ENCODE results near the gene ANXA11. TPM values are rescaled to one million over a fixed set of nuclear protein-coding genes. Genes with fewer than 3 reads are reported as not detected.
"Not testable (repeated sequence)": the region's sequence is repeated elsewhere in the genome, so short reads cannot be mapped to it uniquely, and the experiment has no call there.

Gene ANXA11
- total RNA-seq, 2 experiments from 2014 or later, result 93.9 to 164 TPM

DNA sequence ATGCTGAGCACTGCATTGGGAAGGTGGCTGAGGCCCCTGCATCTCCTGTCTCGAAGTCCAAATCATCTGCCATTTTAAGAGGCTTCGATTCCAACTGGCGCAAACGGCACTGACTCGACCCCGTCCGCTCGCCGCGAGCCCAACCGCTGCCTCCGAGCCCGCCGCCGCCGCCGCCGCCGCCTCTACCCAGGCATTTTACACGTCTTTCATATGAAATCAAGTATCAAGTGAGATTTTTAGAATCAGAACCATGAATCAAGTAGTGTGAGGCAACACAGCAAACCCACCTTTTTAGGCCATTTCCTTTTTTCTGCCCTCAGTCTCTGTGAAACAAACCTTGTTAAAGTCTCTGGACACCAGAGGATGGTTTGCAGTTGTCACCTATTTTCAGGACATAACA is 42.3 kb upstream of the ANXA11 start:
- H2AFZ ChIP-seq (ENCODE audit: low read length); H3K9me3 ChIP-seq (ENCODE audit: low read length); POLR2A ChIA-PET; H3K36me3 ChIP-seq (ENCODE audit: insufficient read depth, low read length); DNase-seq (ENCODE audit: low spot score); H3K9me2 ChIP-seq (ENCODE audit: insufficient read depth, low read length); H3K27ac ChIP-seq (ENCODE audit: low read depth, low read length, poor library complexity, severe bottlenecking); H3K4me3 ChIP-seq (ENCODE audit: low read depth, low read length, poor library complexity, severe bottlenecking); BruUV-seq (replicated peaks); intact Hi-C loops (cut with micrococcal nuclease; ENCODE audit: unreplicated experiment); H3K4me1 ChIP-seq (ENCODE audit: insufficient read depth, low read length, poor library complexity, severe bottlenecking); CTCF ChIA-PET (ENCODE audit: unreplicated experiment); H3K4me2 ChIP-seq (ENCODE audit: low read length); H4K20me1 ChIP-seq (ENCODE audit: insufficient read depth, low read length); H3K79me2 ChIP-seq (ENCODE audit: insufficient read depth, low read depth, low read length): not testable (repeated sequence)

DNA sequence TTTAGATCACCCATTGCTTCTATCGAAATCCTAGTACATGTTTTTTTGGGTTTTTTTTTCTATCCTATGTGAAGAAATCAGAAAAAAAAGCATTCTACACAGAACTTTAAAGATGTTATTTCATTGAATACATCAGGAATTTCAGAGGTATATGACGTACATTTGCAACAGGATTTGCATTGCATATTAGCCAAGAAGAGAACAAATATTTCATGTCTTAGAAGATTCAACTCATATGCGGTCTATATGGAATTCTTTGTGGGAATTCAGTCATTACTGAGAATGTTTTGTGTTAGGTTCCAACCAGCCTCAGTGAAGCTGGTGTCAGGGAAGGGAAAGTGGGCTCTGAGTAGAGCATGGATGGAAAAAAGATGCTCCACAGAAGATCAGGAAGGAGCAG is 39.0 kb upstream of the ANXA11 start:
- H3K4me3 ChIP-seq (ENCODE audit: low read depth, low read length, poor library complexity, severe bottlenecking); H3K9me3 ChIP-seq (ENCODE audit: low read length); H3K9me2 ChIP-seq (ENCODE audit: insufficient read depth, low read length); DNase-seq (ENCODE audit: low spot score); H3K27ac ChIP-seq (ENCODE audit: low read depth, low read length, poor library complexity, severe bottlenecking); CTCF ChIA-PET (ENCODE audit: unreplicated experiment); H4K20me1 ChIP-seq (ENCODE audit: insufficient read depth, low read length); H3K4me1 ChIP-seq (ENCODE audit: insufficient read depth, low read length, poor library complexity, severe bottlenecking); POLR2A ChIA-PET; H3K4me2 ChIP-seq (ENCODE audit: low read length); H2AFZ ChIP-seq (ENCODE audit: low read length); H3K79me2 ChIP-seq (ENCODE audit: insufficient read depth, low read depth, low read length); H3K36me3 ChIP-seq (ENCODE audit: insufficient read depth, low read length); intact Hi-C loops (cut with micrococcal nuclease; ENCODE audit: unreplicated experiment); BruUV-seq (replicated peaks): not testable (repeated sequence)

DNA sequence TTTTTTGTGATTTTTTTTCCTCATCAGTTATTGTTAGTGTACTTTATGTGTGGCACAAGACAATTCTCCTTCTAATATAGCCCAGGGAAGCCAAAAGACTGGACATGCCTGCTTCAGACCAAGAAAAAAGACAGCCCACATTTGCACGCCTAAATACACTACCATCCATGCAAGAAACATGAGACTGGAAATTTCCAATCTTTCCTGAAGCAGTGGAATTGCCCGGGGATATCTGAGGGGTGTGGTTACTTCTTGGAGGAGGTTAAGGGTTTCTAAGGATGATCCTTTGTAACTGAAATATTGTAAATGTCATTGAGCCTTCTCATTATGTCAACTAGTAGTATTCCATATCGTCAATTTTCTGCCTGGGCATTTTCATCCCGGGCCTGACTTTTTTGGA is 37.0 kb upstream of the ANXA11 start:
- BruUV-seq (replicated peaks); CTCF ChIA-PET (ENCODE audit: unreplicated experiment); H3K9me3 ChIP-seq (ENCODE audit: low read length); intact Hi-C loops (cut with micrococcal nuclease; ENCODE audit: unreplicated experiment); DNase-seq (ENCODE audit: low spot score); H3K36me3 ChIP-seq (ENCODE audit: insufficient read depth, low read length); H3K4me3 ChIP-seq (ENCODE audit: low read depth, low read length, poor library complexity, severe bottlenecking); H3K4me2 ChIP-seq (ENCODE audit: low read length); POLR2A ChIA-PET; H3K79me2 ChIP-seq (ENCODE audit: insufficient read depth, low read depth, low read length); H4K20me1 ChIP-seq (ENCODE audit: insufficient read depth, low read length); H2AFZ ChIP-seq (ENCODE audit: low read length); H3K4me1 ChIP-seq (ENCODE audit: insufficient read depth, low read length, poor library complexity, severe bottlenecking); H3K27ac ChIP-seq (ENCODE audit: low read depth, low read length, poor library complexity, severe bottlenecking); H3K9me2 ChIP-seq (ENCODE audit: insufficient read depth, low read length): not testable (repeated sequence)

DNA sequence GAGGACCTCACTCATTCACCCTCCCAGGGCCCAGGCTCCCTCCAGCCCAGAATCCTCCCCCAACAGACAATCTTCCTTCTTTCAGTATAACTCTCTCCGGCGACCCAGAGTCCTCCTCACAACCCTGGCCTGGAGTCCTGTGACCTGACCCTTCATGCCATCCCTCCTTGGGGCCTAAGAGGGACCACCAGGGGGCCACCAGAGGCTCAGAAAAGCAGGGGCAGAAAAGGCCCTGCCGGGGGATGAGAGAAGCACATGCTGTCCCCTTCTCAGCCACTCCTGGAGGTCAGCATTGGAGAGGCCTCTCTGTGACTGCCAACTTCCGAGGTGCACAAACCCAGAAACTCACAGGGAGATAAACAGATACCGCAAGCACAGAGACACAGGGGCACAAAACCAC is 31.1 kb upstream of the ANXA11 start:
- CTCF ChIA-PET (ENCODE audit: unreplicated experiment); H3K4me1 ChIP-seq (ENCODE audit: insufficient read depth, low read length, poor library complexity, severe bottlenecking); H3K27ac ChIP-seq (ENCODE audit: low read depth, low read length, poor library complexity, severe bottlenecking); H3K4me2 ChIP-seq (ENCODE audit: low read length); H3K4me3 ChIP-seq (ENCODE audit: low read depth, low read length, poor library complexity, severe bottlenecking); BruUV-seq (replicated peaks); H3K9me2 ChIP-seq (ENCODE audit: insufficient read depth, low read length); H3K9me3 ChIP-seq (ENCODE audit: low read length); POLR2A ChIA-PET; H2AFZ ChIP-seq (ENCODE audit: low read length); H3K36me3 ChIP-seq (ENCODE audit: insufficient read depth, low read length); H4K20me1 ChIP-seq (ENCODE audit: insufficient read depth, low read length); intact Hi-C loops (cut with micrococcal nuclease; ENCODE audit: unreplicated experiment); DNase-seq (ENCODE audit: low spot score); H3K79me2 ChIP-seq (ENCODE audit: insufficient read depth, low read depth, low read length): not testable (repeated sequence)

DNA sequence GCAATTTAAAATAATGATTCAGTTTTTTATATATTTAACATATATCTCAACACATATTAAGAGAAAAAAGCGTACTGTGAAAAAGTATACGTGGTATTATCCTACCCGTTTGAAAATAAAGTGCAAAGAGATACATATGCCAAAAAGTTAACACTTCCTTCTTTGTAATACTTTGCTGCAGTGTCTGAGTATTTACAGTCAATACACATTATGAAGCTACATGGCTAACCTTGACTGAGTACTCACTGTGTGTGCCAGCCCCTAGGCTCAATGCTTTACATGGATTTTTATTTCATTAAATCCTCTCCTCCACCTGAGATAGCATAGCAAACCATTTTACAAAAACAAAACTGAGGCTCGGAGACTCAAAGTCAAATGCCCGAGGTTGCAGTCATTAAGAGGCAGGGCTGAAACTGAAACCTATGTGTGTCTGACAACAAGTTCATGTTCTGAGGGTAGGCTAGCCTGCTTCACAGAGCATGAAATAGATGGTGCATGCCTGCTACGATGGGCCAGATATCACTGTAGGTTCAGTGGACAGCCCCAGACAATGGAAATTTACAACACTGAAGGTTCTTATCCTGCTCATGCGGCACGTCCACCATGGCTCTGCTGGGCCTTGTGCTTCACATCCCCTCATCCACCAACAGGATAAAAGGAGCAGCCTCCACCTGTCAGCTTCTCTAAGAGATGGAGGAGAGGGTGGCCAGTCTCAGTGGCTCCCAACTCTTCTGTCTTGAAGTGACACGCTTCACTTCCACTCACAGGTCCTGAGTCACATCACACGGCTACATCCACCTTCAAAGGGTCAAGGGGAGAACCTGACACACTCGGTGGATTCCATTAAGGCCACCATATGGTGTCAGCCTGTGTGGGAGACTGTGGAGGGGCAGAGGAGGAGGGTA is 29.2 kb upstream of the ANXA11 start:
- H3K9me3 ChIP-seq (ENCODE audit: low read length); BruUV-seq (replicated peaks); H3K36me3 ChIP-seq (ENCODE audit: insufficient read depth, low read length); H3K4me1 ChIP-seq (ENCODE audit: insufficient read depth, low read length, poor library complexity, severe bottlenecking); intact Hi-C loops (cut with micrococcal nuclease; ENCODE audit: unreplicated experiment); H2AFZ ChIP-seq (ENCODE audit: low read length); H3K27ac ChIP-seq (ENCODE audit: low read depth, low read length, poor library complexity, severe bottlenecking); DNase-seq (ENCODE audit: low spot score); H3K4me3 ChIP-seq (ENCODE audit: low read depth, low read length, poor library complexity, severe bottlenecking); CTCF ChIA-PET (ENCODE audit: unreplicated experiment); H3K9me2 ChIP-seq (ENCODE audit: insufficient read depth, low read length); H3K79me2 ChIP-seq (ENCODE audit: insufficient read depth, low read depth, low read length); POLR2A ChIA-PET; H3K4me2 ChIP-seq (ENCODE audit: low read length); H4K20me1 ChIP-seq (ENCODE audit: insufficient read depth, low read length): not testable (repeated sequence)

DNA sequence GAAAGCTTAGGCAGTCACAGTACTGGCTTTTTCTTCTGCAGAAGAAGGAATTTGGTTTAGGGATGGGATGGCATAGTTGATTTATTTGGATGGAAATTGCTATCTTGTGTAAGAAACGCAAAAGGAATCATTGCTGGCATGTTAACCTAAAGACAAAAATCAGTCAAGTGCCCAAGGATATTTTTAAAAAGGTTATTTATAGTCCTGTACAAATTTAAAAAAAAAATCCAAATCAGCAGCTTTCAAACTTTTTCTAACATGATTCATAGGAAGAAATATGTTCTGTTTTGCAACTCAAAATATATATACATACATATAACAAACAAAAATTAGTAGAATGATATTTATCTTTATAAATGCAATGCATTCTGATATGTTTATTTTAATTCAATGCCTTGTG is 28.5 kb upstream of the ANXA11 start:
- H2AFZ ChIP-seq (ENCODE audit: low read length); H3K4me3 ChIP-seq (ENCODE audit: low read depth, low read length, poor library complexity, severe bottlenecking); H3K79me2 ChIP-seq (ENCODE audit: insufficient read depth, low read depth, low read length); H4K20me1 ChIP-seq (ENCODE audit: insufficient read depth, low read length); CTCF ChIA-PET (ENCODE audit: unreplicated experiment); H3K9me3 ChIP-seq (ENCODE audit: low read length); POLR2A ChIA-PET; H3K4me2 ChIP-seq (ENCODE audit: low read length); BruUV-seq (replicated peaks); intact Hi-C loops (cut with micrococcal nuclease; ENCODE audit: unreplicated experiment); H3K27ac ChIP-seq (ENCODE audit: low read depth, low read length, poor library complexity, severe bottlenecking); H3K4me1 ChIP-seq (ENCODE audit: insufficient read depth, low read length, poor library complexity, severe bottlenecking); H3K36me3 ChIP-seq (ENCODE audit: insufficient read depth, low read length); H3K9me2 ChIP-seq (ENCODE audit: insufficient read depth, low read length); DNase-seq (ENCODE audit: low spot score): not testable (repeated sequence)

Measured in OCI-LY7 (cell line).